ENCODE results near the gene NATD1. TPM values are rescaled to one million over a fixed set of nuclear protein-coding genes. Genes with fewer than 3 reads are reported as not detected.

NATD1 gene
- total and polyA plus RNA-seq, 2 experiments from 2014 or later = 5.0 to 6.7 TPM

GRCh38 chr17:21241564-21241963, 11.6 kb downstream of the NATD1 start:
- H3K27me3 ChIP-seq = no peaks in the 10 kb centered on the region
- no peak for DNase-seq (ENCODE audit: low spot score)
- TF ChIP-seq CTCF (IDR thresholded peaks at IDR 0.05; ENCODE audit: poor library complexity) (no peak), EZH2 (IDR thresholded peaks at IDR 0.05; ENCODE audit: borderline replicate concordance) (no peak)
- H3K36me3 ChIP-seq (replicated peaks; ENCODE audit: insufficient read depth, low read depth) = no peaks in the 10 kb centered on the region
- no peaks in the 10 kb centered on the region for H3K4me1 ChIP-seq (ENCODE audit: insufficient read depth)
- no peak overlapping the region for H3K4me2 ChIP-seq
- H4K20me1 ChIP-seq (ENCODE audit: insufficient read depth, poor library complexity, severe bottlenecking) = no peaks in the 10 kb centered on the region
- H3K4me3 ChIP-seq = no peak overlapping the region
- no peaks in the 10 kb centered on the region for H3K9me2 ChIP-seq (replicated peaks; ENCODE audit: insufficient read depth)
- H3K27ac ChIP-seq = no peak overlapping the region
- H3K79me2 ChIP-seq = no peaks in the 10 kb centered on the region
- H3K9me3 ChIP-seq (ENCODE audit: low read depth) = no peaks in the 10 kb centered on the region
- 86% methylated on average over 11 of the region's 11 CpGs for WGBS (ENCODE audit: low lambda C conversion rate, missing lambda C conversion rate)
- H2AFZ ChIP-seq = no peak overlapping the region

GRCh38 chr17:21240369-21241055, 12.7 kb downstream of the NATD1 start:
- Histone ChIP-seq H3K4me1 (ENCODE audit: insufficient read depth) (no peaks in the 10 kb centered on the region), H3K4me2 (no peak overlapping the region), H3K79me2 (no peaks in the 10 kb centered on the region), H3K36me3 (replicated peaks; ENCODE audit: insufficient read depth, low read depth) (no peaks in the 10 kb centered on the region), H3K9me2 (replicated peaks; ENCODE audit: insufficient read depth) (no peaks in the 10 kb centered on the region), H3K4me3 (no peak overlapping the region), H4K20me1 (ENCODE audit: insufficient read depth, poor library complexity, severe bottlenecking) (no peaks in the 10 kb centered on the region), H3K27me3 (no peaks in the 10 kb centered on the region), H3K9me3 (ENCODE audit: low read depth) (no peaks in the 10 kb centered on the region), H2AFZ (no peak overlapping the region), H3K27ac (no peak overlapping the region)
- TF ChIP-seq EZH2phosphoT487 (IDR thresholded peaks at IDR 0.05; ENCODE audit: low read depth, severe bottlenecking, unreplicated experiment) = no peak
- TF ChIP-seq EZH2 (IDR thresholded peaks at IDR 0.05; ENCODE audit: borderline replicate concordance) = no peak
- no peak for TF ChIP-seq CTCF (IDR thresholded peaks at IDR 0.05; ENCODE audit: poor library complexity)
- no peak for DNase-seq (ENCODE audit: low spot score)
- WGBS (ENCODE audit: low lambda C conversion rate, missing lambda C conversion rate) = 75% methylated on average over 25 of the region's 25 CpGs

- no peak for DNase-seq (ENCODE audit: low spot score)
- Histone ChIP-seq H3K9me3 (ENCODE audit: low read depth) (no peaks in the 10 kb centered on the region), H3K27me3 (no peaks in the 10 kb centered on the region), H3K27ac (no peak overlapping the region), H2AFZ (no peak overlapping the region), H3K36me3 (replicated peaks; ENCODE audit: insufficient read depth, low read depth) (no peaks in the 10 kb centered on the region), H3K4me1 (ENCODE audit: insufficient read depth) (no peaks in the 10 kb centered on the region), H4K20me1 (ENCODE audit: insufficient read depth, poor library complexity, severe bottlenecking) (no peaks in the 10 kb centered on the region), H3K4me2 (no peak overlapping the region), H3K4me3 (no peak overlapping the region), H3K9me2 (replicated peaks; ENCODE audit: insufficient read depth) (no peaks in the 10 kb centered on the region), H3K79me2 (no peaks in the 10 kb centered on the region)
- TF ChIP-seq EZH2phosphoT487 (IDR thresholded peaks at IDR 0.05; ENCODE audit: low read depth, severe bottlenecking, unreplicated experiment) (no peak), CTCF (IDR thresholded peaks at IDR 0.05; ENCODE audit: poor library complexity) (peak; percentile 32), EZH2 (IDR thresholded peaks at IDR 0.05; ENCODE audit: borderline replicate concordance) (no peak)
- 67% methylated on average over 12 of the region's 12 CpGs for WGBS (ENCODE audit: low lambda C conversion rate, missing lambda C conversion rate)
These were observed 13.4 kb downstream of the NATD1 start for GRCh38 chr17:21239680-21240368.

Data from hepatocyte (in vitro differentiated cells).